PFSK-1 (cell line): ENCODE data around the gene CENPM.

Experiments used
- FOXP2 ChIP-seq: optimal IDR thresholded peaks from 2 replicates; pipeline ENCODE3; 2011; ENCODE audit warnings: borderline replicate concordance, control low read depth, inconsistent platforms; ENCODE audit not compliant: insufficient read depth; ENCODE audit errors: extremely low read length, extremely low read depth
- POLR2AphosphoS5 ChIP-seq: IDR thresholded peaks from 2 replicates; pipeline ENCODE4 v1.6.1; 2012; ENCODE audit warnings: low read depth, mild to moderate bottlenecking, control low read depth, low read length, moderate library complexity
- REST ChIP-seq, 2 experiments: IDR thresholded peaks; 2 replicates each; pipeline versions ENCODE4 v1.6.1 to v1.8.0; 2011 to 2012; ENCODE audit warnings: low read depth in 2 of 2, low read length in 2 of 2, control low read depth in 1 of 2, inconsistent platforms in 1 of 2, mild to moderate bottlenecking in 1 of 2, moderate library complexity in 1 of 2; ENCODE audit not compliant: insufficient read depth in 1 of 2
- SIN3A ChIP-seq: IDR thresholded peaks from 2 replicates; pipeline ENCODE4 v1.6.1; 2012; ENCODE audit warnings: mild to moderate bottlenecking, low read length, moderate library complexity, borderline replicate concordance; ENCODE audit not compliant: insufficient read depth
- TAF1 ChIP-seq: IDR thresholded peaks from 2 replicates; pipeline ENCODE4 v1.6.1; 2012; ENCODE audit warnings: low read length, control low read depth, borderline replicate concordance; ENCODE audit not compliant: insufficient read depth

Gene CENPM

GRCh38 chr22:41913040-41913719 is 33.8 kb downstream of the CENPM start:
- TF ChIP-seq SIN3A (no peak), REST (IDR thresholded peaks at IDR 0.05; ENCODE audit: insufficient read depth in 1 of 2, low read depth in 2 of 2, low read length in 2 of 2) (no peak), POLR2AphosphoS5 (no peak), TAF1 (no peak), FOXP2 (no peak)

GRCh38 chr22:41912338-41913039 is 34.5 kb downstream of the CENPM start:
- TF ChIP-seq REST (IDR thresholded peaks at IDR 0.05; ENCODE audit: insufficient read depth in 1 of 2, low read depth in 2 of 2, low read length in 2 of 2) = no peak

GRCh38 chr22:41911001-41911611 is 35.8 kb downstream of the CENPM start:
- no peak for TF ChIP-seq SIN3A
- TF ChIP-seq FOXP2 = no peak
- TF ChIP-seq TAF1 = no peak
- no peak for TF ChIP-seq REST (IDR thresholded peaks at IDR 0.05; ENCODE audit: insufficient read depth in 1 of 2, low read depth in 2 of 2, low read length in 2 of 2)

GRCh38 chr22:41910050-41911000 is 36.6 kb downstream of the CENPM start:
- no peak for TF ChIP-seq FOXP2
- TF ChIP-seq SIN3A = no peak
- TF ChIP-seq POLR2AphosphoS5 = no peak
- no peak for TF ChIP-seq REST (IDR thresholded peaks at IDR 0.05; ENCODE audit: insufficient read depth in 1 of 2, low read depth in 2 of 2, low read length in 2 of 2)
- no peak for TF ChIP-seq TAF1
